H1 (cell line): ENCODE data around the gene DCP2. TPM values are rescaled to one million over a fixed set of nuclear protein-coding genes. Genes with fewer than 3 reads are reported as not detected.

Experiments
- CTCF ChIA-PET: fragments of 300-600 bp; sonication (Branson Sonifier 250); formaldehyde crosslinking; loops from one replicate; lab custom pipeline; 2021; ENCODE audit not compliant: partially characterized antibody; lab: Charles Lee
- POLR2A ChIA-PET: fragments of 300-600 bp; sonication (Branson Sonifier 250); formaldehyde crosslinking; loops from one replicate; lab custom pipeline; 2021; ENCODE audit warnings: inconsistent platforms; ENCODE audit not compliant: partially characterized antibody; lab: Charles Lee
- DNase-seq, 2 experiments: peaks; one replicate each; pipeline versions ENCODE4 v3.0.0 to v3.0.0-alpha.2; 2010 to 2022; ENCODE audit warnings: low spot score in 2 of 2, low read depth in 1 of 2, mixed read lengths in 1 of 2
- FAIRE-seq: peaks from 2 replicates; lab custom pipeline; 2011; peaks lifted over from hg19 to GRCh38; lab: Jason Lieb, UNC
- H2AFZ ChIP-seq: 2 replicates; pipeline ENCODE4 v1.8.1; 2012; ENCODE audit warnings: low read length, inconsistent platforms
- H2AK5ac ChIP-seq: 2 replicates; pipeline ENCODE4 v1.6.1; 2013; ENCODE audit warnings: low read depth, low read length
- H2BK120ac ChIP-seq: replicated peaks from 2 replicates; pipeline ENCODE3; 2013; ENCODE audit warnings: low read depth, low read length, inconsistent platforms
- H2BK12ac ChIP-seq: 2 replicates; pipeline ENCODE4 v1.6.1; 2013; ENCODE audit warnings: low read depth, low read length
- H2BK15ac ChIP-seq: 2 replicates; pipeline ENCODE4 v1.6.1; 2013; ENCODE audit warnings: low read length
- H2BK20ac ChIP-seq: 2 replicates; pipeline ENCODE4 v1.6.1; 2013; ENCODE audit warnings: low read length
- H2BK5ac ChIP-seq: 2 replicates; pipeline ENCODE4 v1.6.1; 2013; ENCODE audit warnings: low read depth, low read length
- H3K14ac ChIP-seq: 2 replicates; pipeline ENCODE4 v1.6.1; 2013; ENCODE audit warnings: inconsistent platforms; ENCODE audit not compliant: insufficient read length
- H3K18ac ChIP-seq: 2 replicates; pipeline ENCODE4 v1.6.1; 2013; ENCODE audit warnings: low read length; ENCODE audit errors: extremely low read depth
- H3K23ac ChIP-seq: 2 replicates; pipeline ENCODE4 v1.6.1; 2013; ENCODE audit warnings: inconsistent platforms; ENCODE audit not compliant: insufficient read length
- H3K23me2 ChIP-seq: 2 replicates; pipeline ENCODE4 v1.6.1; 2013; ENCODE audit warnings: low read depth, low read length
- H3K27ac ChIP-seq: 2 replicates; pipeline ENCODE4 v1.6.1; 2011; ENCODE audit warnings: low read depth, low read length, inconsistent platforms
- H3K27me3 ChIP-seq, 4 experiments: replicated peaks in 1 of 4; 1 replicate in 1 of 4; 2 replicates in 3 of 4; pipeline versions ENCODE4 v1.6.1 to v1.8.1; 2011 to 2013; ENCODE audit warnings: low read length in 3 of 4, mild to moderate bottlenecking in 3 of 4, inconsistent platforms in 2 of 4, mixed read lengths in 2 of 4, moderate library complexity in 1 of 4; ENCODE audit not compliant: control insufficient read depth in 3 of 4, insufficient read depth in 3 of 4; ENCODE audit errors: extremely low read depth in 1 of 4
- H3K36me3 ChIP-seq, 4 experiments: 2 replicates each; pipeline versions ENCODE4 v1.6.1 to v1.8.1; 2011 to 2013; ENCODE audit warnings: mild to moderate bottlenecking in 4 of 4, low read length in 3 of 4, moderate library complexity in 2 of 4, control low read depth in 1 of 4, inconsistent platforms in 1 of 4; ENCODE audit not compliant: insufficient read depth in 4 of 4, control insufficient read depth in 2 of 4
- H3K4ac ChIP-seq: replicated peaks from 2 replicates; pipeline ENCODE3; 2013; ENCODE audit warnings: low read length, low read depth, mixed read lengths, inconsistent platforms; ENCODE audit not compliant: insufficient read length
- H3K4me1 ChIP-seq, 4 experiments: replicated peaks in 1 of 4; 1 replicate in 1 of 4; 2 replicates in 3 of 4; pipeline versions ENCODE4 v1.6.1 to v1.8.1; 2011 to 2013; ENCODE audit warnings: low read length in 3 of 4, inconsistent platforms in 2 of 4, mixed read lengths in 1 of 4; ENCODE audit not compliant: insufficient read depth in 4 of 4, control insufficient read depth in 3 of 4
- H3K4me2 ChIP-seq, 2 experiments: 2 replicates each; pipeline versions ENCODE4 v1.6.1 to v1.8.1; 2011 to 2013; ENCODE audit warnings: low read depth in 2 of 2, low read length in 2 of 2, control low read depth in 1 of 2, inconsistent platforms in 1 of 2, mild to moderate bottlenecking in 1 of 2; ENCODE audit not compliant: insufficient read depth in 1 of 2
- H3K4me3 ChIP-seq, 4 experiments: fragments of 200-600, 300-600 bp in 1 of 4; sonication (generic), shearing (Covaris generic), sonication (Bioruptor Twin) in 1 of 4; 2 replicates each; pipeline versions ENCODE4 v1.5.1 to v1.8.1; 2011 to 2016; ENCODE audit warnings: low read length in 4 of 4, low read depth in 3 of 4, control low read depth in 2 of 4, inconsistent platforms in 2 of 4, mild to moderate bottlenecking in 2 of 4, mixed read lengths in 1 of 4, moderate library complexity in 1 of 4; ENCODE audit not compliant: insufficient read depth in 2 of 4; ENCODE audit errors: extremely low read depth in 1 of 4
- H3K56ac ChIP-seq: replicated peaks from 2 replicates; pipeline ENCODE3; 2013; ENCODE audit warnings: low read depth, mild to moderate bottlenecking, mixed read lengths, low read length, inconsistent platforms; ENCODE audit not compliant: insufficient read length
- H3K79me1 ChIP-seq: 2 replicates; pipeline ENCODE4 v1.6.1; 2013; ENCODE audit warnings: low read depth, low read length, control low read depth
- H3K79me2 ChIP-seq, 2 experiments: 2 replicates each; pipeline versions ENCODE4 v1.6.1 to v1.8.1; 2012 to 2013; ENCODE audit warnings: low read length in 2 of 2, mild to moderate bottlenecking in 2 of 2, inconsistent platforms in 1 of 2; ENCODE audit not compliant: insufficient read depth in 2 of 2, control insufficient read depth in 1 of 2
- H3K9ac ChIP-seq, 4 experiments: replicated peaks in 1 of 4; 1 replicate in 1 of 4; 2 replicates in 3 of 4; pipeline versions ENCODE4 v1.6.1 to v1.8.1; 2011 to 2013; ENCODE audit warnings: low read depth in 3 of 4, low read length in 3 of 4, control low read depth in 2 of 4, mild to moderate bottlenecking in 2 of 4, moderate library complexity in 2 of 4, inconsistent platforms in 1 of 4; ENCODE audit errors: extremely low read depth in 1 of 4
- H3K9me3 ChIP-seq, 2 experiments: 2 replicates each; pipeline versions ENCODE4 v1.6.1 to v1.8.1; 2012 to 2013; ENCODE audit warnings: mild to moderate bottlenecking in 2 of 2, moderate library complexity in 2 of 2, control low read depth in 1 of 2, inconsistent platforms in 1 of 2, low read depth in 1 of 2, low read length in 1 of 2, mixed read lengths in 1 of 2; ENCODE audit not compliant: insufficient read depth in 2 of 2
- H4K20me1 ChIP-seq, 2 experiments: replicated peaks in 1 of 2; 2 replicates each; pipeline versions ENCODE3 to v1.8.1; 2011 to 2013; ENCODE audit warnings: inconsistent platforms in 2 of 2, low read length in 2 of 2, mild to moderate bottlenecking in 1 of 2; ENCODE audit not compliant: insufficient read depth in 2 of 2, control insufficient read depth in 1 of 2
- H4K5ac ChIP-seq: 2 replicates; pipeline ENCODE4 v1.6.1; 2013; ENCODE audit warnings: low read length, low read depth, mixed read lengths, inconsistent platforms; ENCODE audit not compliant: insufficient read length
- H4K8ac ChIP-seq: 2 replicates; pipeline ENCODE4 v1.8.0; 2013; ENCODE audit warnings: mild to moderate bottlenecking, moderate library complexity, low read length, inconsistent platforms; ENCODE audit not compliant: insufficient read depth; ENCODE audit errors: extremely low read depth
- H4K91ac ChIP-seq: replicated peaks from 2 replicates; pipeline ENCODE3; 2013; ENCODE audit warnings: low read length, mixed read lengths, inconsistent platforms; ENCODE audit not compliant: insufficient read length
- CTCF ChIP-seq, 3 experiments: IDR thresholded peaks; 1 replicate in 2 of 3; 2 replicates in 1 of 3; pipeline versions ENCODE4 v1.5.1 to v1.6.1; 2011; ENCODE audit warnings: low read length in 3 of 3, mild to moderate bottlenecking in 3 of 3, inconsistent platforms in 2 of 3, low read depth in 1 of 3, moderate library complexity in 1 of 3; ENCODE audit not compliant: insufficient read depth in 1 of 3; ENCODE audit errors: control extremely low read depth in 1 of 3
- MAFK ChIP-seq: IDR thresholded peaks from 2 replicates; pipeline ENCODE4 v1.6.1; 2012; ENCODE audit warnings: low read depth, mild to moderate bottlenecking, improper control_type of control experiment, low read length
- RAD21 ChIP-seq, 2 experiments: IDR thresholded peaks in 1 of 2; conservative IDR thresholded peaks in 1 of 2; 2 replicates each; pipeline ENCODE4 v1.6.1; 2011; ENCODE audit warnings: low read depth in 2 of 2, low read length in 2 of 2, improper control_type of control experiment in 1 of 2, inconsistent platforms in 1 of 2, mild to moderate bottlenecking in 1 of 2, moderate library complexity in 1 of 2
- WGBS, 2 experiments: shearing (Covaris generic) in 1 of 2; methylation state at CpG; one replicate each; pipeline versions ENCODE4 v1.1.6 to v1.1.7; 2013 to 2015; ENCODE audit warnings: low lambda C conversion rate in 2 of 2, mixed read lengths in 2 of 2, inconsistent platforms in 1 of 2, low coverage in 1 of 2, missing lambda C conversion rate in 1 of 2; ENCODE audit not compliant: insufficient replicate concordance in 2 of 2, insufficient coverage in 1 of 2, insufficient read length in 1 of 2; ENCODE audit errors: extremely low coverage in 1 of 2, missing lambda C conversion rate in 1 of 2; 5-methylcytosine and 5-hydroxymethylcytosine counted together
- polyA plus RNA-seq, 7 experiments: library from polyadenylated mRNA; depleted of rRNA in 3 of 7; stranded (reverse) in 5 of 7; unstranded in 2 of 7; fragments of >200 nt in 5 of 7; fragments of 200-250 nt in 2 of 7; gene quantifications; 1 replicate in 5 of 7; 2 replicates in 1 of 7; 4 replicates in 1 of 7; pipeline versions ENCODE4 v1.2.1 to v1.2.3, GENCODE V29; 2011 to 2013; ENCODE audit warnings: missing spikeins in 2 of 7, mixed read lengths in 2 of 7
- total RNA-seq: library from RNA; stranded (reverse); fragmentation: NEBNext Ultra II Directional; extraction: Animal tissue kit (Norgen Biotek cat#: 25700); gene quantifications from 2 replicates; pipeline ENCODE4 v1.2.1, GENCODE V29; 2021

Gene DCP2
- total and polyA plus RNA-seq, 2 of the 8 experiments (the other 6 are each of a cell fraction or from before 2014, with no cell fraction given) = 14.4 to 162 TPM

GRCh38 chr5:112995764-112996618 is 19.4 kb downstream of the DCP2 start:
- H3K4me1 ChIP-seq = no peaks in the 10 kb centered on the region; a peak in 1 of 7 replicates
- no peak overlapping the region for H2BK5ac ChIP-seq
- H2AFZ ChIP-seq = no peak overlapping the region
- H2BK20ac ChIP-seq = no peak overlapping the region
- H3K9ac ChIP-seq = no peak overlapping the region
- peaks cover 0 to 7% of the 10 kb centered on the region in 2 experiments for H4K20me1 ChIP-seq
- TF ChIP-seq RAD21 (IDR thresholded peaks at IDR 0.05 in 1 of 2, conservative IDR thresholded peaks at IDR 0.05 in 1 of 2; ENCODE audit: low read depth in 2 of 2, low read length in 2 of 2) (peak; percentile 86 to 88), CTCF (IDR thresholded peaks at IDR 0.05; ENCODE audit: control extremely low read depth in 1 of 3, insufficient read depth in 1 of 3, low read depth in 1 of 3, low read length in 3 of 3) (peak; percentile 38 to 82 (median 72)), MAFK (no peak)
- H3K56ac ChIP-seq = no peak overlapping the region
- H2BK15ac ChIP-seq = no peak overlapping the region
- H3K79me2 ChIP-seq = peaks cover 0 to 57% of the 10 kb centered on the region in 2 experiments; a peak in 3 of 4 replicates
- no peak overlapping the region for H4K8ac ChIP-seq
- no peak overlapping the region for H3K4me3 ChIP-seq
- H3K14ac ChIP-seq = no peak overlapping the region
- H3K79me1 ChIP-seq = no peaks in the 10 kb centered on the region
- ChIA-PET CTCF (interaction anchor here (0.5 to 4.2 kb wide), 74 partner anchors 9 to 1257 kb away, joined by 3 to 34 read pairs (median 4); partner anchors contain the start of gene DCP2), POLR2A (interaction anchor here (0.7 to 1.9 kb wide), 3 partner anchors 8 to 35 kb away, joined by 3 to 5 read pairs (median 5); partner anchors contain the start of gene DCP2)
- no peak overlapping the region for H3K27ac ChIP-seq
- no peak overlapping the region for H3K18ac ChIP-seq
- peaks cover 0 to 33% (median 3%) of the 10 kb centered on the region in 4 experiments; a peak in 4 of 8 replicates for H3K36me3 ChIP-seq
- H4K5ac ChIP-seq = no peak overlapping the region
- no peak overlapping the region for H2AK5ac ChIP-seq
- WGBS, 2 experiments = 55% methylated on average over 7 of the region's 7 CpGs; no CpG with 5 or more reads in 1 of the 2 experiments
- H2BK120ac ChIP-seq = no peak overlapping the region
- peak in 1 of 2 experiments; percentile 88 for DNase-seq
- no peak overlapping the region for H3K4ac ChIP-seq
- FAIRE-seq = peak; percentile 57
- no peak overlapping the region for H3K23ac ChIP-seq
- H3K9me3 ChIP-seq = no peaks in the 10 kb centered on the region
- H3K23me2 ChIP-seq = no peaks in the 10 kb centered on the region
- H4K91ac ChIP-seq = no peak overlapping the region
- H3K4me2 ChIP-seq = no peak overlapping the region
- H3K27me3 ChIP-seq = no peaks in the 10 kb centered on the region
- H2BK12ac ChIP-seq = no peak overlapping the region
